OCI-M2 (cell line): ENCODE measurements around the gene SOX1.

Experiments
- DNase-seq: peaks from one replicate; lab custom pipeline; 2025; ENCODE audit not compliant: unreplicated experiment; lab: John Stamatoyannopoulos, UW

The SOX1 gene

DNA sequence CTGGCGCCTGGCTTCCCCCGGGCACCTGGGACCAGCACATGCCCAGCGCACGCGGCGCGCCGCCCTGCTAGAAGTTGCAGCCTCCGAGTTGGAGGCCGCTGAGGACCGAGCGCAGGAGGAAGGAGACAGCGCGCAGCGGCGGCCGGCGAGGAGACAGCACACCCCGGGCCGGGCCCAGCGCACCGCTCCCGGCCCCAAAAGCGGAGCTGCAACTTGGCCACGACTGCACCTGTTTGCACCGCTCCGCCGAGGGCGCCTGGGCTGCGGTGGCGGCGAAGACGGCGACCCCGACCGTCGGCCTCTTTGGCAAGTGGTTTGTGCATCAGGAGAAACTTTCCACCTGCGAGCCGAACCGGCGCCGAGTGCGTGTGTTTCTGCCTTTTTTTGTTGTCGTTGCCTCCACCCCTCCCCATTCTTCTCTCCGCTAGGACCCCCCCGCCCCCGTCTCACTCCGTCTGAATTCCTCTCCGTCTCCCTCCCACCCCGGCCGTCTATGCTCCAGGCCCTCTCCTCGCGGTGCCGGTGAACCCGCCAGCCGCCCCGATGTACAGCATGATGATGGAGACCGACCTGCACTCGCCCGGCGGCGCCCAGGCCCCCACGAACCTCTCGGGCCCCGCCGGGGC is at the start of gene SOX1:
SOX1 (plus strand) TSS at position 34 of the 626 bp plus-strand sequence; CDS start at position 544, 510 bp downstream.
- DNase-seq: no peak

GRCh38 chr13:112024577-112024976 is 42.4 kb upstream of the SOX1 start:
- DNase-seq: no peak

DNA sequence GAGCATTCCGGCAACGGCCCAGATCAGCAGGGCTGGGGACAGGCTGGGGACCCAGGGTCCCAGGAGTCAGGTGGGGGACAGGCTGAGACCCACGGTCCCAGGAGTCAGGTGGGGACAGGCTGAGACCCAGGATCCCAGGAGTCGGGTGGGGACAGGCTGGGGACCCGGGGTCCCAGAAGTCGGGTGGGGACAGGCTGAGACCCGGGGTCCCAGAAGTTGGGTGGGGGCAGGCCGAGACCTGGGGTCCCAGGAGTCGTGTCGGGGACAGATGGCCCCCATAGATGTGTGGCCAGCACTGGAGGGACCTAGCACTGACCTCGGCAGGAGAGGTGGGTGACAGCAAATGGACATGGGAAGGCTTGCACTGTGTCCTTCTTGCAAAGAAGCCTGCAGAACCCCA is 39.7 kb upstream of the SOX1 start:
- DNase-seq: no peak

GRCh38 chr13:112028481-112028880 is 38.5 kb upstream of the SOX1 start:
- DNase-seq: no peak

DNA sequence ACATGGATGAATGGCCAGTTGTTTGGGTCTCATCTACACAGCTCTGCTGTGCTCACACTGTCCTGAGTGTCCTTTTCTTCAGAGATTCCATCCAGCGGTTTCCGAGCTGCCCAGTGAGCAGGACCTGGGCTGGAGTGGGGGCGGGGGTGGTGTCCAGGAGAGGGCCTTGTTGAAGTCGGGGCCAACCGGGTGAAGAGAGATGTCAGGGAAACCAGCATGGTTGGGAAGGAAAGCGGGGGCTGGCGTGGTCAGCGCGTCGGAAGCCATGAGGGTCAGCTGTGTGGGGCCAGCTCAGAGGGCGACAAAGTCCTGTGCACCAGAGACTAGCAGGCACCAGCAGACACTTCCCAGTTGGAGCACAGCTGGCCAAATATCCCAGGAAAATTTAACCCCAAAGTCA is 37.8 kb upstream of the SOX1 start:
- DNase-seq: no peak

DNA sequence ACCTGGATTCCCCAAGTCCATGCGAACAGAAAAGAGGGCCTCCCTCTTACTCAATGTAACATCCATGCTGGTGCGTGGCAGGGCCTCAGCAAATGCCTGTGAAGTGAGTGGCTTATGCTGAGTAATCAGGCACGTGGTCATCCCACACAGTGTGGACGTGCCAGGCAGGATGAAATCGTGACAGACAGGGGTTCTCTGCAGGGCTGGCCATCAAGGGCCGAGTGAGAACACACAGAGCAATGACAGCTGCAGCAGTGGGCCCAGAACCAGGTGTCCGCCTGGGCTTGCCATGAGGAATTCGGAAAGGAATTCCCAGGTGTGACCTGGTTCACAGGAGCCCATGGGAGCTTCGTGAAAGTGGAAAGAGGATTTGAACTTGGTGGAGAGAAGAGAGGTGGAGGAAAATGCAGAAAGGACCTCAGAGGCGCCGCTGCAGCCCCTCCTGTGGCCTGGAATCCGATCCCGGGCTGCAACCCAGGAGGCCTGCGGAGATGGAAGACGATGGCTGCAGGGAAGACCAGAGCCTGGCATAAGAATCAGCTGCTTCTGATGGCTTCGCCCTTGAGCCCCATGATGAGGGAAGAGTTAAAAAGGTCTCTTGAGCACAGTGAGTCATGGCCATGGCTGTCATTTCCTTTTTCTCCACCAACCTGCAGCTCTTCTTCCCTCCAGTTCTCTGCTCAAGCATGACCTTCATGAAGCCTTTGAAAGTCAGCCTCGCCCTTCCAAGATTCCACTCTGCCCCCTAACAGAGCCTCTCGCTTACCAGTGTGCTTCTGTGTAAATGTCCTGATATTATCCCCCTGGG is 34.6 kb upstream of the SOX1 start:
- no peak for DNase-seq

- DNase-seq: no peak
Observed at GRCh38 chr13:112034231-112034630, 32.7 kb upstream of the SOX1 start.

GRCh38 chr13:112034846-112035245 is 32.1 kb upstream of the SOX1 start:
- DNase-seq: no peak

DNA sequence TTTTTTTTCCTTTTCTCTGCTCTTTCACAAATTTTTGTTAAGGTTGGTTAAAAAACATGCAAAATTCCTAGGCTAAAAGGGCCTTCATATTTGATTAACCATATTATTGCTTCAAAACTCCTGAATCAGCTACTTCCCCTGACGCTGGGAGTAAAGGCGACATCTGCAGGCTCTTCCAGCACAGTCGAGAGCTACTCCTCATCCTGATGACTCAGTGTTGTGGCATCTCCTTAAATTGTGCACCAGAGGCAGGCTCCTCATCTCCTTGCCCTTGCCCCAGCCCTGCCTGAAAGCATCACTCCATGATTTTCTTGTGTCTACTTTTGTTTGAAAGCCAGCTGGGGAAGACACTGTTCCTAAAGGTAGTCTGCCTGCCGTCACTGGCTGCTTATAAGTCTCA is 24.5 kb upstream of the SOX1 start:
- no peak for DNase-seq

- no peak for DNase-seq
Observed at GRCh38 chr13:112052213-112052612, 14.7 kb upstream of the SOX1 start.

GRCh38 chr13:112053167-112053743 is 13.7 kb upstream of the SOX1 start:
- no peak for DNase-seq

DNA sequence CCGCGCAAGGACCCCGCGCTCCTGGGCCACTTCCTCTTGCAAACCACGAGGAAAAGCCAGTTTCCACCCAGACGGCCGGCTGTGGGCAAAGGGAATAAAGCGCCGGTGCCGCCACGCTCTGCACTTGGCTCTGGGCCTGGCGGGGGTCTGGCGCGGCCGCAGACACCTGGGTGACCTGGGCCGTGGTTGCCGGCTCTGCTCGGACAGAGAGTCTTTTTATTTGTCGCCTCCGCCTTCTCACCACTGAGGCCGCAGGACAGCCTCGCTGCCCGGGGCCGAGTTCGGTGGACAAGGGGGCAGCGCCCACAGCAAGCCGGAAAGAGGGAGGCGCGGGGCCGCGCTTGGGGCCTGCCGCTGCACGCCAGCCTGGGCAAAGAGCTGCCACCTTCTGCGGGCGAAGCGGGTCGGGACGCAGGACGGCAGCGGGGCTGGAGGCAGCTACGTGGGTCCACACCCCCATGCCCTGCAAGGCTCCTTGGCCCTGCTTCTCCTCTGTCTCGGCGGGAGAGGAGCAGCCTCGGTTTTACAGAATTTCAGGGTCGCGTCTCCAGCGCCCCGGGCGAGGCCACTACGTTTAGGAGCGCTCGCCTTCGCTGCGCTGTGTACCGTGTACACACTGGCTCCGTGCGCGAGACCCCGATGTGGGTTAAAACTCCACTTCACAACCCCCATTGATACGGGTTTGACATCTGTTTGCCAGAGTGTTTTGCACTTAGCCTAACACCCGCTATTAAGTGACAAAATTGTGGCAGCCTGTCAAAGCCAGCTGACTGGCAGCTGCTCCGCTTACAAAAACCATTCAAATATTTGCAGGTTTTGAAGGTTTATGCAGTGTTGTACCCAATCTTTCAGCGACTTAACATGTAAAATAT is 13.0 kb upstream of the SOX1 start:
- DNase-seq: no peak

GRCh38 chr13:112054616-112055015 is 12.3 kb upstream of the SOX1 start:
- no peak for DNase-seq

GRCh38 chr13:112055036-112055914 is 11.7 kb upstream of the SOX1 start:
- DNase-seq: no peak

GRCh38 chr13:112055915-112056269 is 11.1 kb upstream of the SOX1 start:
- DNase-seq: no peak

GRCh38 chr13:112056284-112056727 is 10.6 kb upstream of the SOX1 start:
- DNase-seq: no peak

GRCh38 chr13:112056739-112057438 is 10.1 kb upstream of the SOX1 start:
- no peak for DNase-seq

DNA sequence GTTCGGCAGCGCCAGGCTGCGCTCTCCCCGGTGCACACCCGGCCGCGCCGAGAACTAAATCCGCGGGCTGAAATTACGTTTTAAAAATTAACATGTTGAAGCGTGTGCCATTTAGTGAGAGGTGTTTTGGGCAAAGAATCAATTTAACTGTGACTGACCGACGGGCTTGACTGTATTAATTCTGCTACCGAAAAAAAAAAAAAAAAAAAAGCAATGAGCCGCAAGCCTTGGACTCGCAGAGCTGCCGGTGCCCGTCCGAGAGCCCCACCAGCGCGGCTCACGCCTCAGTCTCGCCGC is 9.6 kb upstream of the SOX1 start:
- DNase-seq: no peak

DNA sequence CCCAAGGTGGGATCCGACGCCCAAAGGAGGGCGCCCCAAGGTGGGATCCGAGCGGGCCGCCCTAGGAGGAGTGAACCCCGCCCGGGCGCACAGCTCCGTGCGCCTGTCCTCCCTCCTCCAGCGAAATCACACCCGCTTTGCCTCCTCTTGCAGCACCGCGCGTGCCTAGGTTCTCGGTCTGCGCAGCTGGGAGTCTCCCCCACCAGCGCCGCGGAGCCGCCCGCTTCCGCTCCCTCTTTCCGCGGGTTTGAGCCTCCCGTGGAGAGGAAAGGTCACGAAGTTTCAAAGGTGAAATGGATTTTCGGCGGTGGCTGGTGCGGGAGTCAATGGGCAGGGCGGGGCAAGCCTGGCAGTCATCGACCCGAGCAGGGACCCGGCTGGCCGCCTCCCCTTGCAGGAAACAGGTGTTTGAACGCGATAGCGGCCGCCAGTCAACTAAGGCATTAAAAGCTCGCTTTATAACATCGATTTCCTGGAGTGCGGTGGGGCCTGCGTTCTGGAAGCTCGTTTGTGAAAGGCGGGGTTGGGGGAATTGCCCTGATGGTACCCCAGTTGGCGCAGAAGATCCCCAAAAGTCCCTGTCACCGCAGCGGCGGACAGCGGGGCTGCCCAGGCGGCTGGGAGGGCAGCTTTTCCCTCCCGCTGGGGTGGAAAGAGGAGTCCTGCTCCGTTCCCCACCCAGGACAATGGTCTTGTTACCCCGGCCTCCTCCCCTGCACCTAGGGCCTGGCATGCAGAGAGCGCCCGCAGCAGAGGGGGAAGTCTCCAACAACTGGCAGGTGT is 9.0 kb upstream of the SOX1 start:
- DNase-seq: no peak
